ENCODE data around the gene RAF1.

GRCh38 chr3:12681943-12682390 lies 18.1 kb upstream of the RAF1 start:
- no peak for TF ChIP-seq SIN3A (conservative IDR thresholded peaks at IDR 0.05 in 1 of 2, IDR thresholded peaks at IDR 0.05 in 1 of 2; ENCODE audit: low read depth in 1 of 2, low read length in 2 of 2)
- TF ChIP-seq, protein P1, sequence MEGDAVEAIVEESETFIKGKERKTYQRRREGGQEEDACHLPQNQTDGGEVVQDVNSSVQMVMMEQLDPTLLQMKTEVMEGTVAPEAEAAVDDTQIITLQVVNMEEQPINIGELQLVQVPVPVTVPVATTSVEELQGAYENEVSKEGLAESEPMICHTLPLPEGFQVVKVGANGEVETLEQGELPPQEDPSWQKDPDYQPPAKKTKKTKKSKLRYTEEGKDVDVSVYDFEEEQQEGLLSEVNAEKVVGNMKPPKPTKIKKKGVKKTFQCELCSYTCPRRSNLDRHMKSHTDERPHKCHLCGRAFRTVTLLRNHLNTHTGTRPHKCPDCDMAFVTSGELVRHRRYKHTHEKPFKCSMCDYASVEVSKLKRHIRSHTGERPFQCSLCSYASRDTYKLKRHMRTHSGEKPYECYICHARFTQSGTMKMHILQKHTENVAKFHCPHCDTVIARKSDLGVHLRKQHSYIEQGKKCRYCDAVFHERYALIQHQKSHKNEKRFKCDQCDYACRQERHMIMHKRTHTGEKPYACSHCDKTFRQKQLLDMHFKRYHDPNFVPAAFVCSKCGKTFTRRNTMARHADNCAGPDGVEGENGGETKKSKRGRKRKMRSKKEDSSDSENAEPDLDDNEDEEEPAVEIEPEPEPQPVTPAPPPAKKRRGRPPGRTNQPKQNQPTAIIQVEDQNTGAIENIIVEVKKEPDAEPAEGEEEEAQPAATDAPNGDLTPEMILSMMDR (IDR thresholded peaks at IDR 0.05; ENCODE audit: control extremely low read depth in 1 of 3, insufficient read depth in 1 of 3, low read depth in 1 of 3, low read length in 3 of 3): no peak
- TF ChIP-seq JUN (IDR thresholded peaks at IDR 0.05; ENCODE audit: low read depth, low read length): no peak
- no peak for TF ChIP-seq GABPA (IDR thresholded peaks at IDR 0.05; ENCODE audit: borderline replicate concordance, insufficient read depth, low read length)
- no peak for TF ChIP-seq CHD1 (IDR thresholded peaks at IDR 0.05; ENCODE audit: low read depth, low read length)
- TF ChIP-seq EZH2 (IDR thresholded peaks at IDR 0.05; ENCODE audit: low read depth, low read length, severe bottlenecking): no peak
- no peak for TF ChIP-seq ASH2L (IDR thresholded peaks at IDR 0.05; ENCODE audit: low read length)
- TF ChIP-seq SP1 (IDR thresholded peaks at IDR 0.05; ENCODE audit: low read depth, low read length): no peak
- TF ChIP-seq POLR2AphosphoS5 (IDR thresholded peaks at IDR 0.05; ENCODE audit: low read depth, low read length): no peak
- TF ChIP-seq TAF1 (IDR thresholded peaks at IDR 0.05; ENCODE audit: low read depth, low read length): no peak
- TF ChIP-seq ZNF274 (IDR thresholded peaks at IDR 0.05; ENCODE audit: borderline replicate concordance, extremely low read depth, low read length): no peak
